PC-9 (cell line): Measurements from ENCODE around the gene LAMA3.

ENCODE experiments used
- CTCF ChIP-seq: fragments of 200-600 bp; sonication (generic); conservative IDR thresholded peaks from 2 replicates; pipeline ENCODE4 v1.6.1; 2017; ENCODE audit warnings: mixed run types, antibody characterized with exemption, mild to moderate bottlenecking, moderate library complexity
- EZH2 ChIP-seq: fragments of 200-600 bp; sonication (generic); IDR thresholded peaks from 2 replicates; pipeline ENCODE4 v1.8.0; 2017; ENCODE audit warnings: antibody characterized with exemption, low read depth

GRCh38 chr18:23689616-23690504, 607 bp downstream of the LAMA3 start:
- TF ChIP-seq CTCF (no peak), EZH2 (no peak)
